ENCODE results near the gene HMG20B. TPM values are rescaled to one million over a fixed set of nuclear protein-coding genes. Genes with fewer than 3 reads are reported as not detected.

The HMG20B gene
- total and polyA plus RNA-seq, 2 of the 8 experiments (the other 6 are each of a cell fraction or from before 2014, with no cell fraction given): 42.9 to 74.2 TPM

DNA sequence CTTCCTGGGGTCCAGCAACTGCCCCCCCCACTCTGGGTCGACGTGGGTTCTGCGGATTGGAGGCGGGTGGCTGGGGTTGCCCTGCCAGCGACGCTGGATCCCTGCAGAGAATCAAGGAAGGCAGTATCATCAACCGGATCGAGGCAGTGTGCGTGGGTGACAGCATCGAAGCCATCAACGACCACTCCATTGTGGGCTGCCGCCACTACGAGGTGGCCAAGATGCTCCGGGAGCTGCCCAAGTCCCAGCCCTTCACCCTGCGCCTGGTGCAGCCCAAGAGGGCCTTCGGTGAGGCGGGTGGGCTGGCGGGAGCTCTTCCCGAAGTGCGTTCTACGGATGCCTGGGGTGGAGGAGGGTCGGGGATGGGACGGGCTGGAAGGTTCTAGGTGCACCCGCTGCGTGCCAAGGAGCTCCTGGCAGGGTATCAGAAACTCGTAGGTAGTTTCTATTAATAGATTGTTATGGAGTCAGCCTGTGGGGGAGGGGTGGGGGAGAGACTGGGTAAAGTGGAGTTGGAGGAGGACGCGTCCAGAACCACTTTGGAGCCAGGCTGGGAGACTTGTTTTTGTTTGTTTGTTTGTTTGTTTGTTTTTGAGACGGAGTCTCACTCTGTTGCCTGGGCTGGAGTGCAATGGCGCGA is 14.1 kb downstream of the HMG20B start (continued):
- TF ChIP-seq TAF7 (optimal IDR thresholded peaks at IDR 0.05; ENCODE audit: borderline replicate concordance, low read depth, low read length) (no peak), CHD2 (IDR thresholded peaks at IDR 0.05; ENCODE audit: low read length) (no peak), RFX5 (IDR thresholded peaks at IDR 0.05; ENCODE audit: borderline replicate concordance, low read depth, low read length) (no peak)
